H9 (cell line): ENCODE measurements around the gene SV2C. TPM values are rescaled to one million over a fixed set of nuclear protein-coding genes. Genes with fewer than 3 reads are reported as not detected.
"Not testable (repeated sequence)": the region's sequence is repeated elsewhere in the genome, so short reads cannot be mapped to it uniquely, and the experiment has no call there.

ENCODE experiments used
- DNase-seq: peaks from one replicate; pipeline ENCODE4 v3.0.0-alpha.2; 2017
- H2AFZ ChIP-seq: one replicate; pipeline ENCODE4 v1.6.1; 2013; ENCODE audit warnings: mild to moderate bottlenecking, low read length, control low read depth, moderate library complexity
- H2AK5ac ChIP-seq: 2 replicates; pipeline ENCODE4 v1.6.1; 2013; ENCODE audit warnings: low read length, control low read depth, mixed read lengths; ENCODE audit not compliant: insufficient read length
- H2BK120ac ChIP-seq: one replicate; pipeline ENCODE4 v1.6.1; 2013; ENCODE audit warnings: low read depth, mild to moderate bottlenecking, low read length, control low read depth, inconsistent platforms; ENCODE audit not compliant: poor library complexity, severe bottlenecking
- H2BK12ac ChIP-seq: 2 replicates; pipeline ENCODE4 v1.6.1; 2013; ENCODE audit warnings: low read length, control low read depth, mixed read lengths, low read depth; ENCODE audit not compliant: insufficient read length
- H2BK15ac ChIP-seq: 2 replicates; pipeline ENCODE4 v1.6.1; 2013; ENCODE audit warnings: low read depth, low read length, control low read depth
- H2BK20ac ChIP-seq: one replicate; pipeline ENCODE4 v1.6.1; 2013; ENCODE audit warnings: low read depth, mild to moderate bottlenecking, low read length, control low read depth, inconsistent platforms; ENCODE audit not compliant: poor library complexity, severe bottlenecking
- H2BK5ac ChIP-seq: 2 replicates; pipeline ENCODE4 v1.6.1; 2013; ENCODE audit warnings: low read length, control low read depth, mixed read lengths; ENCODE audit not compliant: insufficient read length
- H3K14ac ChIP-seq: 2 replicates; pipeline ENCODE4 v1.6.1; 2013; ENCODE audit warnings: low read length, control low read depth; ENCODE audit not compliant: insufficient read depth
- H3K18ac ChIP-seq: 2 replicates; pipeline ENCODE4 v1.6.1; 2013; ENCODE audit warnings: low read depth, mild to moderate bottlenecking, mixed read lengths, low read length, control low read depth; ENCODE audit not compliant: insufficient read length
- H3K23ac ChIP-seq: 2 replicates; pipeline ENCODE4 v1.6.1; 2013; ENCODE audit warnings: low read length, control low read depth, mixed read lengths, low read depth; ENCODE audit not compliant: insufficient read length
- H3K23me2 ChIP-seq: 2 replicates; pipeline ENCODE4 v1.6.1; 2013; ENCODE audit warnings: low read depth, mild to moderate bottlenecking, mixed read lengths, low read length, control low read depth; ENCODE audit not compliant: insufficient read length, poor library complexity, severe bottlenecking
- H3K27ac ChIP-seq: 2 replicates; pipeline ENCODE4 v1.5.1; 2013; ENCODE audit warnings: low read length, control low read depth, mixed read lengths, low read depth; ENCODE audit not compliant: insufficient read length
- H3K27me3 ChIP-seq: 2 replicates; pipeline ENCODE4 v1.6.1; 2013; ENCODE audit warnings: low read length, control low read depth, inconsistent platforms; ENCODE audit not compliant: insufficient read depth
- H3K4ac ChIP-seq: 2 replicates; pipeline ENCODE4 v1.6.1; 2013; ENCODE audit warnings: low read depth, mild to moderate bottlenecking, control low read depth, inconsistent platforms, low read length, moderate library complexity
- H3K4me1 ChIP-seq: 2 replicates; pipeline ENCODE4 v1.6.1; 2013; ENCODE audit warnings: low read length, control low read depth, inconsistent platforms; ENCODE audit not compliant: insufficient read depth
- H3K4me2 ChIP-seq: 2 replicates; pipeline ENCODE4 v1.6.1; 2013; ENCODE audit warnings: low read length, control low read depth, mixed read lengths; ENCODE audit not compliant: insufficient read length, insufficient read depth
- H3K56ac ChIP-seq: 2 replicates; pipeline ENCODE4 v1.6.1; 2013; ENCODE audit warnings: low read depth, mild to moderate bottlenecking, mixed read lengths, low read length, control low read depth; ENCODE audit not compliant: insufficient read length
- H3K79me1 ChIP-seq: 2 replicates; pipeline ENCODE4 v1.6.1; 2013; ENCODE audit warnings: low read depth, mild to moderate bottlenecking, moderate library complexity, low read length, control low read depth, inconsistent platforms; ENCODE audit not compliant: insufficient read depth, poor library complexity, severe bottlenecking
- H3K79me2 ChIP-seq: 2 replicates; pipeline ENCODE4 v1.6.1; 2013; ENCODE audit warnings: low read length, control low read depth, inconsistent platforms; ENCODE audit not compliant: insufficient read depth
- H3K9ac ChIP-seq: 2 replicates; pipeline ENCODE4 v1.6.1; 2013; ENCODE audit warnings: low read length, control low read depth, mixed read lengths; ENCODE audit not compliant: insufficient read length; ENCODE audit errors: extremely low read depth
- H3K9me3 ChIP-seq: one replicate; pipeline ENCODE4 v1.6.1; 2013; ENCODE audit warnings: low read depth, low read length, inconsistent platforms; ENCODE audit not compliant: control insufficient read depth
- H3T11ph ChIP-seq: one replicate; pipeline ENCODE4 v1.6.1; 2013; ENCODE audit warnings: mild to moderate bottlenecking, low read length, control low read depth, inconsistent platforms
- H4K20me1 ChIP-seq: one replicate; pipeline ENCODE4 v1.6.1; 2013; ENCODE audit not compliant: control insufficient read depth, insufficient read length, insufficient read depth
- H4K5ac ChIP-seq: 2 replicates; pipeline ENCODE4 v1.6.1; 2013; ENCODE audit warnings: low read depth, mild to moderate bottlenecking, mixed read lengths, low read length, control low read depth; ENCODE audit not compliant: insufficient read length
- H4K8ac ChIP-seq: replicated peaks from 2 replicates; pipeline ENCODE4 v1.6.1; 2013; ENCODE audit warnings: low read length, control low read depth, mixed read lengths, low read depth; ENCODE audit not compliant: insufficient read length
- H4K91ac ChIP-seq: 2 replicates; pipeline ENCODE4 v1.6.1; 2013; ENCODE audit warnings: low read depth, mild to moderate bottlenecking, moderate library complexity, mixed read lengths, low read length, control low read depth; ENCODE audit not compliant: insufficient read length
- H3K27ac Mint-ChIP-seq, 3 experiments: 2 replicates in 2 of 3; 3 replicates in 1 of 3; pipeline ENCODE4 v1.8.0; 2020 to 2021; ENCODE audit warnings: mixed read lengths in 3 of 3, mild to moderate bottlenecking in 1 of 3, moderate library complexity in 1 of 3
- H3K27me3 Mint-ChIP-seq: 2 replicates; pipeline ENCODE4 v1.8.0; 2021; ENCODE audit warnings: low read depth, mild to moderate bottlenecking, moderate library complexity, mixed read lengths
- H3K36me3 Mint-ChIP-seq, 3 experiments: 2 replicates in 2 of 3; 3 replicates in 1 of 3; pipeline ENCODE4 v1.8.0; 2020 to 2021; ENCODE audit warnings: low read depth in 3 of 3, mixed read lengths in 3 of 3; ENCODE audit not compliant: insufficient read depth in 1 of 3
- H3K4me1 Mint-ChIP-seq, 2 experiments: 2 replicates each; pipeline ENCODE4 v1.8.0; 2020; ENCODE audit warnings: mixed read lengths in 2 of 2
- H3K4me3 Mint-ChIP-seq, 2 experiments: 2 replicates in 1 of 2; 3 replicates in 1 of 2; pipeline ENCODE4 v1.8.0; 2020 to 2021; ENCODE audit warnings: mild to moderate bottlenecking in 2 of 2, mixed read lengths in 2 of 2, moderate library complexity in 1 of 2
- H3K9me3 Mint-ChIP-seq, 2 experiments: 2 replicates in 1 of 2; 3 replicates in 1 of 2; pipeline ENCODE4 v1.8.0; 2020; ENCODE audit warnings: mild to moderate bottlenecking in 2 of 2, mixed read lengths in 2 of 2, moderate library complexity in 1 of 2
- WGBS: extraction: QIAGEN DNeasy Blood & Tissue Kit; methylation state at CpG from one replicate; pipeline ENCODE4 v1.1.7; 2013; ENCODE audit warnings: missing lambda C conversion rate, low lambda C conversion rate, mixed read lengths; ENCODE audit not compliant: insufficient read length; ENCODE audit errors: extremely low coverage; 5-methylcytosine and 5-hydroxymethylcytosine counted together
- total RNA-seq: library from RNA; stranded (reverse); gene quantifications from 2 replicates; pipeline ENCODE4 v1.2.1, GENCODE V29; 2021
- TF ChIP-seq, protein P1 (sequence below): fragments of 200-600 bp; sonication (generic); conservative IDR thresholded peaks from 3 replicates; pipeline ENCODE4 v1.8.0; 2021; ENCODE audit warnings: antibody characterized with exemption, mild to moderate bottlenecking

SV2C gene
- total RNA-seq, 1 experiment from 2014 or later: 0.09 TPM

- Mint-ChIP-seq H3K27ac (no peak overlapping the region), H3K36me3 (no peaks in the 10 kb centered on the region; a peak in 1 of 7 replicates), H3K4me3 (no peak overlapping the region), H3K27me3 (no peaks in the 10 kb centered on the region), H3K9me3 (no peaks in the 10 kb centered on the region), H3K4me1 (peaks cover 12 to 13% of the 10 kb centered on the region in 2 experiments)
- Histone ChIP-seq H3K79me2 (no peaks in the 10 kb centered on the region), H2BK20ac (no peak overlapping the region), H3K18ac (no peak overlapping the region), H4K91ac (no peak overlapping the region), H3K56ac (no peak overlapping the region), H3T11ph (no peak overlapping the region), H3K23ac (no peak overlapping the region), H3K9me3 (no peaks in the 10 kb centered on the region), H4K8ac (no peak overlapping the region), H3K4me2 (no peak overlapping the region), H2BK15ac (no peak overlapping the region), H2BK12ac (no peak overlapping the region), H3K23me2 (no peaks in the 10 kb centered on the region), H3K14ac (no peak overlapping the region), H2AK5ac (no peak overlapping the region), H3K4ac (no peak overlapping the region), H2BK5ac (no peak overlapping the region), H2BK120ac (no peak overlapping the region), H3K4me1 (no peaks in the 10 kb centered on the region; the same call in 1 of the 2 replicates), H3K27ac (no peak overlapping the region), H3K79me1 (no peaks in the 10 kb centered on the region), H4K20me1 (no peaks in the 10 kb centered on the region), H4K5ac (no peak overlapping the region), H3K27me3 (no peaks in the 10 kb centered on the region), H3K9ac (no peak overlapping the region), H2AFZ (no peak overlapping the region)
- TF ChIP-seq, protein P1, sequence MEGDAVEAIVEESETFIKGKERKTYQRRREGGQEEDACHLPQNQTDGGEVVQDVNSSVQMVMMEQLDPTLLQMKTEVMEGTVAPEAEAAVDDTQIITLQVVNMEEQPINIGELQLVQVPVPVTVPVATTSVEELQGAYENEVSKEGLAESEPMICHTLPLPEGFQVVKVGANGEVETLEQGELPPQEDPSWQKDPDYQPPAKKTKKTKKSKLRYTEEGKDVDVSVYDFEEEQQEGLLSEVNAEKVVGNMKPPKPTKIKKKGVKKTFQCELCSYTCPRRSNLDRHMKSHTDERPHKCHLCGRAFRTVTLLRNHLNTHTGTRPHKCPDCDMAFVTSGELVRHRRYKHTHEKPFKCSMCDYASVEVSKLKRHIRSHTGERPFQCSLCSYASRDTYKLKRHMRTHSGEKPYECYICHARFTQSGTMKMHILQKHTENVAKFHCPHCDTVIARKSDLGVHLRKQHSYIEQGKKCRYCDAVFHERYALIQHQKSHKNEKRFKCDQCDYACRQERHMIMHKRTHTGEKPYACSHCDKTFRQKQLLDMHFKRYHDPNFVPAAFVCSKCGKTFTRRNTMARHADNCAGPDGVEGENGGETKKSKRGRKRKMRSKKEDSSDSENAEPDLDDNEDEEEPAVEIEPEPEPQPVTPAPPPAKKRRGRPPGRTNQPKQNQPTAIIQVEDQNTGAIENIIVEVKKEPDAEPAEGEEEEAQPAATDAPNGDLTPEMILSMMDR: no peak
- DNase-seq: no peak
- no CpG with 5 or more reads among the region's 1 CpG for WGBS
Measured at GRCh38 chr5:76368941-76369340, 285.8 kb downstream of the SV2C start.

DNA sequence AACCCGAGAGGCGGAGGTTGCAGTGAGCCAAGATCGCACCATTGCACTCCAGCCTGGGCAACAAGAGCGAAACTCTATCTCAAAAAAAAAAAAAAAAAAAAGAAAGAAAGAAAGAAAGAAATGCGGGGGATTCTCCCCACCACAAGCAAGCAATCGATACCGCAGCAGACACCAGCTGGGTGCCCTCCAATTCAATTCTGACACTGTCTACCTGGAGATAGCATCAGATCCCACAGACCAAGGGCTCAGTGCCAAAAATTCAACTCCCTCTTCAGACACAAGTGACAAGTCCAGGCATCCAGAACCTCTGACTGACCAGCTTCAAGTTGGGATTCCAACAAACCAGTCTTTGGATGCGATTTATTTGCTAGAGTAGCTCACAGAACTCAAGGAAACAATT lies 286.5 kb downstream of the SV2C start:
- not testable (repeated sequence) for H3K36me3 Mint-ChIP-seq, H3K27me3 ChIP-seq, H4K20me1 ChIP-seq, H3K4me3 Mint-ChIP-seq, H3K27me3 Mint-ChIP-seq, H3K79me1 ChIP-seq, H4K91ac ChIP-seq, H2BK20ac ChIP-seq, H3K9ac ChIP-seq, H2AFZ ChIP-seq, H3K18ac ChIP-seq, H4K8ac ChIP-seq, H3K14ac ChIP-seq, H4K5ac ChIP-seq, H3K56ac ChIP-seq, H3K23me2 ChIP-seq, H3K4me2 ChIP-seq, H2AK5ac ChIP-seq, DNase-seq, H3K27ac ChIP-seq, H3K4ac ChIP-seq, H3K79me2 ChIP-seq, H3T11ph ChIP-seq, H2BK15ac ChIP-seq, H3K9me3 ChIP-seq, H3K9me3 Mint-ChIP-seq, H2BK12ac ChIP-seq, H3K4me1 ChIP-seq, H3K27ac Mint-ChIP-seq, H3K23ac ChIP-seq, H2BK120ac ChIP-seq, H2BK5ac ChIP-seq
- no CpG with 5 or more reads among the region's 8 CpGs for WGBS
- peaks cover 10 to 13% of the 10 kb centered on the region in 2 experiments for H3K4me1 Mint-ChIP-seq
